ENCODE data around the gene PIH1D2.
"Not testable (repeated sequence)": the region's sequence is repeated elsewhere in the genome, so short reads cannot be mapped to it uniquely, and the experiment has no call there.

The PIH1D2 gene, protein sequence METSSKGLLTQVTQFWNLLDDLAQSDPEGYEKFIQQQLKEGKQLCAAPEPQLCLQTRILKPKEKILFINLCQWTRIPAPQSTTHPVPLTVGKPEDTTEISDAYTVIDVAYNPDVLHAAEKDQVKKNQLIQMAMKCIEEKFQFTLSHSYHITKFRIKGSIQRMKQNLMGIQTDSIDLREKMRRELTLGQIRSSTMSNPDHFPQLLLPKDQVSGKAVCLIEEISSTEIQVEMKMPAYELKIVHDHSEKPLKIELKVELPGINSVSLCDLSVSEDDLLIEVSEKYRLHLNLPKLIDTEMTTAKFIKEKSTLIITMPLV

GRCh38 chr11:112073941-112074811 is at the start of gene PIH1D2, which contains the start of gene NKAPD1:
TSS of gene PIH1D2 (minus strand) at chr11:112074017. CDS start at chr11:112073174, 843 bp downstream.
TSS of gene NKAPD1 (plus strand) at chr11:112074299. CDS start at chr11:112075575, 1,276 bp downstream.
- in situ Hi-C loops (cut with MboI; ENCODE audit: low sequenced_read_pairs): no loop called here

DNA sequence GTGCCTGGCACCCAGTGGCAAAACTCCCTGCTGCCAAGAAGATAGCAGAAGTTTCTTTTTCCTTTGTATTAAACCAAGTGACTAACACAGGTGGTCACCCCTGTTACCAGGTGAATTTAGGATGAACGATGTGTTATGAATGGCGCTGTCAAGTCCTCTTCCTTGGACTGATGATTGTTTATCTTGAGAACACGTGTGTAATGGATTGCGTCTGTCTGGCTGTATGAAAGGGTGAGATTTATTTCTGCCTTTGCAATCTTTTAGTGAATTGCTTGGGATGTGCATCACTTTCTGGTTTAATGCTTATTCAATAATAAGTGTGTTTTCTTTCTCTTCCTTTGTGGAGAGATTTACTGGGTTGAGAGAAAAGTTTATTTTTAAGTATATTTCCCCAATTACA is 49.3 kb upstream of the PIH1D2 start:
- in situ Hi-C loops (cut with MboI; ENCODE audit: low sequenced_read_pairs): no loop called here

DNA sequence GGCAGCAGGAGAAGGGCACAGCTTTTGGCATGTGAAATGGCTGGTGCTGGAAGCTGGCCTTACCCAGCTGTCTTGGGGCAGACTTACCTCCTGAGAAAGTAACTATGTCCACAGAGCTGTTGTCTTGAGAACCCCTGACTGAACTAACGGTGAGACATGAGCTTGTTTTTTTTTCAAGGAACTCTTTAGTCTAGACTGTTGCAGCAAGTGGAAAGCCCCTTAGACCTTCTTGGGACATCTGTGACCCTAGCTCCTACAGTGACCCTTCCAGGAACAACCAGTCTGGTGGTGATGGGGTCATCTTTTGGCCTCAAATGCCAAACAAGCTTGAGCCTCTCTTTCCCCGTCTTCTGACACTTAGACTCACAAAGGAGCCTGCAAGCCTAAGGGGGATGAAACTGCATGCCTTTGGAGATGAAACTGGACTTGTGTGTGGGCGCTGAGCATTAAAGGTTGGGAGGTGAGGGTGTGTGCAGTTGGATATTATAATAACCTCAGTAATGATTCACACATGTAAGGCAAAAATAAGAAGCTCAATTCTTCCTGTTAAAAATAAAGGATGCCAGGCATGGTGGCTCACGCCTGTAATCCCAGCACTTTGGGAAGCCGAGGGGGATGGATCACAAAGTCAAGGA is 48.3 kb upstream of the PIH1D2 start:
- in situ Hi-C loops (cut with MboI; ENCODE audit: low sequenced_read_pairs): no loop called here

GRCh38 chr11:112118176-112118575 is 44.4 kb upstream of the PIH1D2 start:
- in situ Hi-C loops (cut with MboI; ENCODE audit: low sequenced_read_pairs): no loop called here

- in situ Hi-C loops (cut with MboI; ENCODE audit: low sequenced_read_pairs): no loop called here
These were observed 41.6 kb upstream of the PIH1D2 start for GRCh38 chr11:112115386-112115785.

DNA sequence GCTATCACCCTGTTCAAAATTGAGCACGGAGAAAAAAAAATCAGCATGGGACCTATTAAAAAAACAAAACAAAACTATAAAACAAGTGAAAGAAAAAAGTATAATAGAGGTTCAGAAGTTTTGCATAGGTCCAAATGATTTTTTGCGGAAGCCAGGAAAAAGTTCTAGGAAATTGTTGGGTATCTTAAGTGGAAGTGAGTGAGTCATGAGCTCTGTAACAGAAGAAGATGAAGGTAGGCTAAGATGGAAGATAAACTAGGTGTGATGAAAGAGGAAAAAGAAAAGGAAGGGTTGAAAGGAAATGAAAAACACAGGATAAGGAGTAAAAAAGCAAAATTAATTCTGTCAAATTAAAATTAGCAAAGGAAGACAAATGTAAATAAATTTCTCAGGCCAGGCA is 40.6 kb upstream of the PIH1D2 start:
- in situ Hi-C loops (cut with MboI; ENCODE audit: low sequenced_read_pairs): no loop called here

DNA sequence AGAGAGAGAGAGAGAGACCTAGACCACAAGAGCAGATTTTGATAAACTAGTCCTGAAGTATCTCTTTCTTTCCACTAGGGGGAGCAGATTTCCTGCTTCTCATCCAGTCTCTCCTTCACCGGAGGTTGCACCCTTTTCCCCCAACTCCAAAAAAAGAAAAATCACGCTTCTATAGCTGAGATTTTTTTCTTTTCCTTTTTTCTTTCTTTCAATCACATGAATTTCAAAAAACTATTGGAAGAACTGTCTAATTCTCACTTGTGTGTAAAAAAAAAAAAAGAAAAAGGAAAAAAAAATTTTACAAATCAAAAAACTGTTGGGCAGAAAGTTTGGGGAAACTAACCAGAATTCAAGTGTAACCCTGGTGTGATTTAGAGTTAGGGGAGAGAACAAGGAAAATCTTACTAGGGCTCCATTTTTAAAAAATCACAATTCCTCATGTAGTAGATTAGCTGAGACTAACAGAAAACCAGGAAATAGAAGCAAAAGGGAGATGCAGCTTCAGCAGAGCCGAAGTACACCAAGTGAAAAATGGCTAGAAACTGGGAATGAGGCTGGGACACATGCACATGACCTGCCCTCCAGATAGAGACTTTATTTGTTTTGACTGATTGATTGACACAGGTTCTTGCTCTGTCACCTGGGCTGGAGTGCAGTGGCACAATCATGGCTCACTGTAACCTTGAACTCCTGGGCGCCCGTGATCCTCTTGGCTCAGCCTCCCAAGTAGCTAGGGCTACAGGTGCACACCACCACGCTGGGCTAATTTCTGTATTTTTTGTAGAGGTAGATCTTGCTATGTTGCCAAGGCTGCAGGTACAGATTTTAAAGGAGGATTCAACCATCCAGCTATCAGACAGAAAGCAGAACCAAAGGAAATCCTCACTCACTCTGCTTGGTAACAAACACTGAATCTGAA is 40.0 kb upstream of the PIH1D2 start:
- in situ Hi-C loops (cut with MboI; ENCODE audit: low sequenced_read_pairs): no loop called here

- in situ Hi-C loops (cut with MboI; ENCODE audit: low sequenced_read_pairs): no loop called here
These were observed 32.3 kb upstream of the PIH1D2 start for GRCh38 chr11:112106070-112106469.

GRCh38 chr11:112103446-112103845 is 29.6 kb upstream of the PIH1D2 start:
- in situ Hi-C loops (cut with MboI; ENCODE audit: low sequenced_read_pairs): no loop called here

GRCh38 chr11:112100462-112100861 is 26.6 kb upstream of the PIH1D2 start:
- in situ Hi-C loops (cut with MboI; ENCODE audit: low sequenced_read_pairs): no loop called here

GRCh38 chr11:112097734-112098528 is 24.1 kb upstream of the PIH1D2 start:
- in situ Hi-C loops (cut with MboI; ENCODE audit: low sequenced_read_pairs): no loop called here

GRCh38 chr11:112096194-112096593 is 22.4 kb upstream of the PIH1D2 start:
- in situ Hi-C loops (cut with MboI; ENCODE audit: low sequenced_read_pairs): no loop called here

- in situ Hi-C loops (cut with MboI; ENCODE audit: low sequenced_read_pairs): not testable (repeated sequence)
These were observed 21.5 kb upstream of the PIH1D2 start for GRCh38 chr11:112095302-112095701.

- in situ Hi-C loops (cut with MboI; ENCODE audit: low sequenced_read_pairs): no loop called here
These were observed 13.4 kb upstream of the PIH1D2 start for GRCh38 chr11:112087212-112087611.

- in situ Hi-C loops (cut with MboI; ENCODE audit: low sequenced_read_pairs): no loop called here
These were observed 12.8 kb upstream of the PIH1D2 start, which contains the start of the genes SDHD and TIMM8B for GRCh38 chr11:112086422-112087191. TSS of gene SDHD (plus strand) at chr11:112086873. CDS start at chr11:112086908, 35 bp downstream. TSS of gene TIMM8B (minus strand) at chr11:112086756. CDS start at chr11:112086723, 33 bp downstream.

DNA sequence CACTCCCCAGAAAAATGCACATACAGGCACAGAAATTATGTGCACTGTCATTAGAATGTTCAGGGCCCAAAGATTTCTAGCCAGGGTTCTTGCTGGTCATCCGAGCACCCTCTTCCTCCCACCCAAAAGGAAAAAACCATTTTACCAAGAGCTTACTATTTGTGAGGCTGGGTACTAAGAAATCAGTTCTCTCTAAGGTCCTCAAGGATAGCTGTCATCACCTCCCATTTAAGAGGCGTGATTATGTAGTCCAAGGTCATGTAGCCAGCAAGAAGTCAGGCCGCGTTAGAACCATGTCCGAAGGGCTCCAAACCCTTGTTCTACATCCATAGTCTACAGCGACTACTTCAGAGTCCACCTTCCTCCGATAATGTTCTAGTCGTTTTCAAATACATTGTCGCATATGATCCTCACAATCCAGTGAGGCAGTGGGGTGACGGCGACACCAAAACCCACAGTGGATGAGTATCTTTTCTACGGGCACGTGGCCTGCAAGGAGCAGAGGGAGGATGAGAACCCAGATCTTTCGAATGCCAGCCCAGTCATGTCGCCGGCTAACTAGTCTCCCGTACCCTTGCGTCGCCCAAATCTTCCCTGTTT is 12.1 kb upstream of the PIH1D2 start:
- in situ Hi-C loops (cut with MboI; ENCODE audit: low sequenced_read_pairs): no loop called here

- in situ Hi-C loops (cut with MboI; ENCODE audit: low sequenced_read_pairs): no loop called here
These were observed 8.9 kb upstream of the PIH1D2 start for GRCh38 chr11:112082729-112083128.

- in situ Hi-C loops (cut with MboI; ENCODE audit: low sequenced_read_pairs): no loop called here
These were observed 10.9 kb downstream of the PIH1D2 start for GRCh38 chr11:112062923-112063322.

Data from HL-60/S4 treated with retinoic acid at 250 ng/mL for 4 days and 3 days (cell line).